ENCODE data around the gene EPB41L4A.

EPB41L4A gene

DNA sequence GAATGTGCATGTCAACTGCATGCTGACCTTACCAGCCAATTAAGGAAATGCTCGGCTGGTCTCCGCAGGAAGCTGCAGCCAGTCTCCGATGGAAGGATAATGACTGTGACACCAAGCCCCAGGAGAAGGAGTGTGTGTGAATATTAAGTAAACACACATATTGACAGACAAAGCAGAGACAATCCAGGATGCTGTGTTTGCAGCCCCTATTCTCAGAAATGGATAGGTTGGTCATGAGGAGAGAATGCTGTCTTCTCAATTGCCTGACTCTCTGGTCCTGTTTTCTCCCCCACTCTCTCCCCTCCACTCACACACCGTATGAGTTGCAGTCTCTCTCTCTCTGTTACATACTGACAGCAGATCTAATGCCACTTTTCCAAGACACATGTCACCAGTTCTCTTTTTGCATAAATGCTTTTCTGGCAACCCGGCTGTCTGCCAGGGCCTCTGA, 85.7 kb downstream of the EPB41L4A start:
- H2BK5ac ChIP-seq (ENCODE audit: low read depth, low read length, poor library complexity, severe bottlenecking): no peak overlapping the region
- WGBS: 17% methylated on average over 5 of the region's 5 CpGs
- H3K14ac ChIP-seq (ENCODE audit: low read length in 2 of 2): no peak overlapping the region
- no peak overlapping the region for H4K91ac ChIP-seq (ENCODE audit: low read length)
- no peak overlapping the region for H2BK12ac ChIP-seq (ENCODE audit: low read length in 2 of 2)
- peaks cover 5% of the 10 kb centered on the region for H3K4me1 ChIP-seq (ENCODE audit: control insufficient read depth, insufficient read depth, low read depth, low read length)
- no peak overlapping the region for H3K4ac ChIP-seq (ENCODE audit: low read depth in 1 of 2, low read length in 2 of 2)
- H3K9me3 ChIP-seq (ENCODE audit: control insufficient read depth, low read length): no peaks in the 10 kb centered on the region
- no peaks in the 10 kb centered on the region for H3K27me3 ChIP-seq (ENCODE audit: control insufficient read depth in 1 of 2, insufficient read depth in 1 of 2, low read length in 2 of 2)
- H3K4me3 ChIP-seq (ENCODE audit: insufficient read depth in 1 of 2, low read depth in 1 of 2, low read length in 2 of 2): no peak overlapping the region
- H3K36me3 ChIP-seq (ENCODE audit: control insufficient read depth in 1 of 2, insufficient read depth in 2 of 2, low read depth in 1 of 2, low read length in 2 of 2): no peaks in the 10 kb centered on the region
- no peak for DNase-seq
- no peak overlapping the region for H4K8ac ChIP-seq (ENCODE audit: low read length)
- H3K27ac ChIP-seq (ENCODE audit: low read length, poor library complexity, severe bottlenecking): no peak overlapping the region
- no peaks in the 10 kb centered on the region for H3K79me1 ChIP-seq (replicated peaks; ENCODE audit: low read length, poor library complexity, severe bottlenecking)
- H3K4me2 ChIP-seq (ENCODE audit: low read length, poor library complexity, severe bottlenecking): no peak overlapping the region
- H2AFZ ChIP-seq (ENCODE audit: low read depth, low read length): no peak overlapping the region
- H3K23ac ChIP-seq (ENCODE audit: low read length in 2 of 2): no peak overlapping the region
- no peak overlapping the region for H2BK15ac ChIP-seq (ENCODE audit: low read depth, poor library complexity, severe bottlenecking)
- H3K9ac ChIP-seq (ENCODE audit: low read length): no peak overlapping the region
- no peak overlapping the region for H3K18ac ChIP-seq (ENCODE audit: low read depth in 1 of 2, low read length in 2 of 2)
- H2AK5ac ChIP-seq (ENCODE audit: low read length, severe bottlenecking): no peak overlapping the region
- no peak overlapping the region for H2BK120ac ChIP-seq (ENCODE audit: low read depth, low read length)

DNA sequence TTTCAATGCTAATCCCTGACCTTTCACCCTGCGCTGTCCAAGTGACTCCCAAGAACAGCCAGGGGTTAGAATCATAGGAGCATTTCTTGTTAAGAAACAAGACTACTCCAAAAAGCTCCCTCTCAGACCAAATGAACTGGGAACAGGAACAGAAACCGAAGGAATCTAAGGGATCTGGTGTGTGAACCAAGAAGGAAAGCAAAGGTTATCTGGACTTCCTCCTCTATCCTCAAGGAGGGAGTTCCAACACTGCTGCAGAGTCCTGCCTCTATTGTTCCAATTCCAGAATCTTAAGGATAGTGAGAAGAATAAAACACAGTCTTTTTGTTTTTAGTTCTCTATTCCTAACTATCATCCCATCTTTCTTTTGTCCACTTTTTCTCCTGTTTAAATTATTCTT, 87.2 kb downstream of the EPB41L4A start:
- H3K79me1 ChIP-seq (replicated peaks; ENCODE audit: low read length, poor library complexity, severe bottlenecking): no peaks in the 10 kb centered on the region
- 75% methylated on average over 2 of the region's 2 CpGs for WGBS
- H3K36me3 ChIP-seq (ENCODE audit: control insufficient read depth in 1 of 2, insufficient read depth in 2 of 2, low read depth in 1 of 2, low read length in 2 of 2): no peaks in the 10 kb centered on the region
- H2BK12ac ChIP-seq (ENCODE audit: low read length in 2 of 2): no peak overlapping the region
- no peak overlapping the region for H3K4ac ChIP-seq (ENCODE audit: low read depth in 1 of 2, low read length in 2 of 2)
- H3K27ac ChIP-seq (ENCODE audit: low read length, poor library complexity, severe bottlenecking): no peak overlapping the region
- H3K9ac ChIP-seq (ENCODE audit: low read length): no peak overlapping the region
- no peak overlapping the region for H3K4me3 ChIP-seq (ENCODE audit: insufficient read depth in 1 of 2, low read depth in 1 of 2, low read length in 2 of 2)
- H2BK15ac ChIP-seq (ENCODE audit: low read depth, poor library complexity, severe bottlenecking): no peak overlapping the region
- no peak for DNase-seq
- H3K4me1 ChIP-seq (ENCODE audit: control insufficient read depth, insufficient read depth, low read depth, low read length): peaks cover 2% of the 10 kb centered on the region
- no peak overlapping the region for H2AK5ac ChIP-seq (ENCODE audit: low read length, severe bottlenecking)
- no peaks in the 10 kb centered on the region for H3K27me3 ChIP-seq (ENCODE audit: control insufficient read depth in 1 of 2, insufficient read depth in 1 of 2, low read length in 2 of 2)
- H4K8ac ChIP-seq (ENCODE audit: low read length): no peak overlapping the region
- H3K18ac ChIP-seq (ENCODE audit: low read depth in 1 of 2, low read length in 2 of 2): no peak overlapping the region
- no peak overlapping the region for H4K91ac ChIP-seq (ENCODE audit: low read length)
- H3K9me3 ChIP-seq (ENCODE audit: control insufficient read depth, low read length): no peaks in the 10 kb centered on the region
- H2AFZ ChIP-seq (ENCODE audit: low read depth, low read length): no peak overlapping the region
- no peak overlapping the region for H3K4me2 ChIP-seq (ENCODE audit: low read length, poor library complexity, severe bottlenecking)
- H3K14ac ChIP-seq (ENCODE audit: low read length in 2 of 2): no peak overlapping the region
- no peak overlapping the region for H2BK120ac ChIP-seq (ENCODE audit: low read depth, low read length)
- no peak overlapping the region for H3K23ac ChIP-seq (ENCODE audit: low read length in 2 of 2)
- H2BK5ac ChIP-seq (ENCODE audit: low read depth, low read length, poor library complexity, severe bottlenecking): no peak overlapping the region

DNA sequence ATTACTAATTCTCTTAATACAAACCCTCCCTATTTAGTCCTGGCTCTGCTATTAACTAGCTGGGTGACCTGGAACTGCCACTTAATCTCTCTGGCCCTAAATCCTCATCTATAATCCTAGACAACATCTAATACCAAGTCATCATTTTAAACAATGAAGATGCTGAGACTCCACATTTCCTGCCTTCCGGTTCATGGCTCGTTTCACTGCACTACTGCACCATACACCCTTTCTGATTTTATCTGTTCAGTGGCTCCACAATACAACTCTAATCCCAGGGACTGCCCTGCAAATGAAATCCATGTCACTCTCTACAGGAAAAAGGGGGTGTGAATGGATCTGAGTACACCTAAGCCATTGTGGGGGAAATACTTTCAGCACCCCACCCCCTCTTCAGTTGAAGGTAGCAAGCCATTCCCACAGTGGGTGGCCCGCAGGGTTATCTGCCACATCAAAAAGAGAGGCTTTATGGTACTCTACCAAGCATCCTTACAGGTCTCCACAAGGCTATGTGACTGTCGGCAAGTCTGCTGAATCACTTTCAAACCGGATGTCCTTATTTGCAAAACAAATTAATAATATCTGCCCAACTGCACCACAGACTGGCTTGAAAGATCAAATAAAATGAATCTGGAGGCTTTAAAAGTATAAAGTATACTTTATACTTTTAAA, 89.5 kb downstream of the EPB41L4A start:
- no peak overlapping the region for H3K4me2 ChIP-seq (ENCODE audit: low read length, poor library complexity, severe bottlenecking)

DNA sequence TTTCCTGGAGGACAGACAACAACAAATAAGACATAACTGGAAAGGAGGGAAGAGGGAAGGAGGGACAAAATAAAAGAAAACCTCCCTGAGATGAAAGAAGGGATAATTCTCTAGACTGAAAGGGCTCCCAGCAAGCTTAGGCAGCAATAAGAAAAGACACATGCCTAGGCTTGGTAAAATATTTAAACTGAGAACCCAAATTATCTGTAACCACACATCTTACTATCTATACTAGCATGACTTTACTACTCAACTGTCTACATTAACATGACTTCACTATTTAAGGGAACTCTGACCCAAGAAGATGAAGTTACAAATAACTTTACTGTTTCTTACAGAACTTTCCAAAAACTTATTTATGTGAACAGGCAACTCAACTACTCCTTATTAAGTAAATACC, 95.9 kb downstream of the EPB41L4A start:
- Histone ChIP-seq H2AK5ac (ENCODE audit: low read length, severe bottlenecking) (no peak overlapping the region), H3K4me2 (ENCODE audit: low read length, poor library complexity, severe bottlenecking) (no peak overlapping the region), H3K4me1 (ENCODE audit: control insufficient read depth, insufficient read depth, low read depth, low read length) (no peaks in the 10 kb centered on the region), H2BK120ac (ENCODE audit: low read depth, low read length) (no peak overlapping the region), H4K8ac (ENCODE audit: low read length) (no peak overlapping the region), H2BK5ac (ENCODE audit: low read depth, low read length, poor library complexity, severe bottlenecking) (no peak overlapping the region), H3K36me3 (ENCODE audit: control insufficient read depth in 1 of 2, insufficient read depth in 2 of 2, low read depth in 1 of 2, low read length in 2 of 2) (no peaks in the 10 kb centered on the region), H2BK12ac (ENCODE audit: low read length in 2 of 2) (no peak overlapping the region), H3K79me1 (replicated peaks; ENCODE audit: low read length, poor library complexity, severe bottlenecking) (no peaks in the 10 kb centered on the region), H3K14ac (ENCODE audit: low read length in 2 of 2) (no peak overlapping the region), H3K9ac (ENCODE audit: low read length) (no peak overlapping the region), H3K27me3 (ENCODE audit: control insufficient read depth in 1 of 2, insufficient read depth in 1 of 2, low read length in 2 of 2) (no peaks in the 10 kb centered on the region), H3K4me3 (ENCODE audit: insufficient read depth in 1 of 2, low read depth in 1 of 2, low read length in 2 of 2) (no peak overlapping the region), H3K27ac (ENCODE audit: low read length, poor library complexity, severe bottlenecking) (no peak overlapping the region), H2AFZ (ENCODE audit: low read depth, low read length) (no peak overlapping the region), H4K91ac (ENCODE audit: low read length) (no peak overlapping the region), H2BK15ac (ENCODE audit: low read depth, poor library complexity, severe bottlenecking) (no peak overlapping the region), H3K4ac (ENCODE audit: low read depth in 1 of 2, low read length in 2 of 2) (no peak overlapping the region), H3K18ac (ENCODE audit: low read depth in 1 of 2, low read length in 2 of 2) (no peak overlapping the region), H3K9me3 (ENCODE audit: control insufficient read depth, low read length) (no peaks in the 10 kb centered on the region), H3K23ac (ENCODE audit: low read length in 2 of 2) (no peak overlapping the region)
- no peak for DNase-seq

More for the DNA sequence above, 89.5 kb downstream of the EPB41L4A start:
- no peaks in the 10 kb centered on the region for H3K36me3 ChIP-seq (ENCODE audit: control insufficient read depth in 1 of 2, insufficient read depth in 2 of 2, low read depth in 1 of 2, low read length in 2 of 2)
- no peak overlapping the region for H4K91ac ChIP-seq (ENCODE audit: low read length)
- H3K4me1 ChIP-seq (ENCODE audit: control insufficient read depth, insufficient read depth, low read depth, low read length): peaks cover 2% of the 10 kb centered on the region
- H2BK120ac ChIP-seq (ENCODE audit: low read depth, low read length): no peak overlapping the region
- no peak overlapping the region for H2BK15ac ChIP-seq (ENCODE audit: low read depth, poor library complexity, severe bottlenecking)
- H3K27ac ChIP-seq (ENCODE audit: low read length, poor library complexity, severe bottlenecking): no peak overlapping the region
- no peak overlapping the region for H2AK5ac ChIP-seq (ENCODE audit: low read length, severe bottlenecking)
- no peak overlapping the region for H2AFZ ChIP-seq (ENCODE audit: low read depth, low read length)
- 49% methylated on average over 3 of the region's 5 CpGs for WGBS
- H2BK5ac ChIP-seq (ENCODE audit: low read depth, low read length, poor library complexity, severe bottlenecking): no peak overlapping the region
- H4K8ac ChIP-seq (ENCODE audit: low read length): no peak overlapping the region
- H3K9ac ChIP-seq (ENCODE audit: low read length): no peak overlapping the region
- H2BK12ac ChIP-seq (ENCODE audit: low read length in 2 of 2): no peak overlapping the region
- H3K9me3 ChIP-seq (ENCODE audit: control insufficient read depth, low read length): no peaks in the 10 kb centered on the region
- no peak overlapping the region for H3K14ac ChIP-seq (ENCODE audit: low read length in 2 of 2)
- H3K18ac ChIP-seq (ENCODE audit: low read depth in 1 of 2, low read length in 2 of 2): no peak overlapping the region
- H3K4me3 ChIP-seq (ENCODE audit: insufficient read depth in 1 of 2, low read depth in 1 of 2, low read length in 2 of 2): no peak overlapping the region
- H3K27me3 ChIP-seq (ENCODE audit: control insufficient read depth in 1 of 2, insufficient read depth in 1 of 2, low read length in 2 of 2): no peaks in the 10 kb centered on the region
- no peak for DNase-seq
- no peak overlapping the region for H3K4ac ChIP-seq (ENCODE audit: low read depth in 1 of 2, low read length in 2 of 2)
- no peak overlapping the region for H3K23ac ChIP-seq (ENCODE audit: low read length in 2 of 2)
- H3K79me1 ChIP-seq (replicated peaks; ENCODE audit: low read length, poor library complexity, severe bottlenecking): no peaks in the 10 kb centered on the region

Data from mesenchymal stem cell (in vitro differentiated cells and primary cell).